Prostate gland (tissue), 2 donors: ENCODE results near the gene HAGH.
A peak's percentile ranks its signal among the peaks of the same experiment; 100 is the strongest.

Source experiments
- CTCF ChIP-seq, 4 experiments: fragments of 200-600 bp in 2 of 4; fragments of 450-650 bp in 2 of 4; sonication (generic) in 2 of 4; IDR thresholded peaks; 1 replicate in 3 of 4; 2 replicates in 1 of 4; pipeline ENCODE4 v1.5.1; 2016 to 2019; ENCODE audit warnings: antibody characterized with exemption in 4 of 4, mild to moderate bottlenecking in 2 of 4, moderate library complexity in 2 of 4
- POLR2A ChIP-seq: fragments of 450-650 bp; IDR thresholded peaks from one replicate; pipeline ENCODE4 v1.6.1; 2016; ENCODE audit warnings: antibody characterized with exemption, mild to moderate bottlenecking

- TF ChIP-seq CTCF (IDR thresholded peaks at IDR 0.05) (peak in 1 of 4 experiments; percentile 10), POLR2A (peak; percentile 74)
Measured at GRCh38 chr16:1782408-1783264, 44.0 kb downstream of the HAGH start, which contains the start of the genes NUBP2 and SPSB3.
